Astrocyte of the cerebellum (primary cell): ENCODE results near the gene BDKRB1.
A peak's percentile ranks its signal among the peaks of the same experiment; 100 is the strongest.

Experiments
- DNase-seq: peaks from one replicate; pipeline ENCODE4 v3.0.0-alpha.2; 2011; ENCODE audit warnings: low read depth
- H3K4me3 ChIP-seq: 2 replicates; pipeline ENCODE4 v1.5.1; 2011; ENCODE audit warnings: mild to moderate bottlenecking, low read depth, low read length, moderate library complexity
- in situ Hi-C: cut with HindIII; loops from 2 replicates; pipeline ENCODE4 v1.10.0; 2017; ENCODE audit warnings: low sequenced_read_pairs
- TF ChIP-seq, protein P1 (sequence below): IDR thresholded peaks from 2 replicates; pipeline ENCODE4 v1.5.1; 2012; ENCODE audit warnings: low read length, low read depth, moderate library complexity, mild to moderate bottlenecking; ENCODE audit errors: missing control alignments

BDKRB1 gene

GRCh38 chr14:96252999-96253539 lies 2.9 kb upstream of the BDKRB1 start:
- DNase-seq = peak; percentile 68
- TF ChIP-seq, protein P1, sequence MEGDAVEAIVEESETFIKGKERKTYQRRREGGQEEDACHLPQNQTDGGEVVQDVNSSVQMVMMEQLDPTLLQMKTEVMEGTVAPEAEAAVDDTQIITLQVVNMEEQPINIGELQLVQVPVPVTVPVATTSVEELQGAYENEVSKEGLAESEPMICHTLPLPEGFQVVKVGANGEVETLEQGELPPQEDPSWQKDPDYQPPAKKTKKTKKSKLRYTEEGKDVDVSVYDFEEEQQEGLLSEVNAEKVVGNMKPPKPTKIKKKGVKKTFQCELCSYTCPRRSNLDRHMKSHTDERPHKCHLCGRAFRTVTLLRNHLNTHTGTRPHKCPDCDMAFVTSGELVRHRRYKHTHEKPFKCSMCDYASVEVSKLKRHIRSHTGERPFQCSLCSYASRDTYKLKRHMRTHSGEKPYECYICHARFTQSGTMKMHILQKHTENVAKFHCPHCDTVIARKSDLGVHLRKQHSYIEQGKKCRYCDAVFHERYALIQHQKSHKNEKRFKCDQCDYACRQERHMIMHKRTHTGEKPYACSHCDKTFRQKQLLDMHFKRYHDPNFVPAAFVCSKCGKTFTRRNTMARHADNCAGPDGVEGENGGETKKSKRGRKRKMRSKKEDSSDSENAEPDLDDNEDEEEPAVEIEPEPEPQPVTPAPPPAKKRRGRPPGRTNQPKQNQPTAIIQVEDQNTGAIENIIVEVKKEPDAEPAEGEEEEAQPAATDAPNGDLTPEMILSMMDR = no peak
- H3K4me3 ChIP-seq = no peak overlapping the region
- in situ Hi-C loops = no loop called here

DNA sequence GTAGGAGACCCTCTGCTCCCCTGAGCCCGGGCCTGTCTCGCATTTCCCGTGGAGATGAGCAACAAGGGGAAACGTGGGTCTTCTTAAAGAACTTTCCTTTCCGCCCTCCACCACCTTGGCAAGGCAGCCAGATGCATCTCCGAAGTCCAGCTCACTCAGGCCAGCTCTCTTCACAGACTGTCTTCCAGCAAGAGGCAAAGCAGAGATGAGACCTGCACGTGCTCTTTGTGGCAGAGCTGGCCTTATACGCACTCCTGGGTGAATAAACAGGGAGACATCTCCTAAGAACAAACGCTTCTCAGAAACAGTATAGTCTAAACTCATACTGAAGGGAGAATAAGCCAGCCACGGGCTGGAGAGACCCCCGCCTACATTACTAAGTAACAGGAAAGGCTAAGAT lies 1.3 kb upstream of the BDKRB1 start:
- TF ChIP-seq, protein P1 = no peak
- in situ Hi-C loops = no loop called here
- H3K4me3 ChIP-seq = no peak overlapping the region
- no peak for DNase-seq

GRCh38 chr14:96256407-96256806 lies 397 bp downstream of the BDKRB1 start:
- no peak for DNase-seq
- in situ Hi-C loops = no loop called here
- TF ChIP-seq, protein P1 = no peak
- H3K4me3 ChIP-seq = no peak overlapping the region

DNA sequence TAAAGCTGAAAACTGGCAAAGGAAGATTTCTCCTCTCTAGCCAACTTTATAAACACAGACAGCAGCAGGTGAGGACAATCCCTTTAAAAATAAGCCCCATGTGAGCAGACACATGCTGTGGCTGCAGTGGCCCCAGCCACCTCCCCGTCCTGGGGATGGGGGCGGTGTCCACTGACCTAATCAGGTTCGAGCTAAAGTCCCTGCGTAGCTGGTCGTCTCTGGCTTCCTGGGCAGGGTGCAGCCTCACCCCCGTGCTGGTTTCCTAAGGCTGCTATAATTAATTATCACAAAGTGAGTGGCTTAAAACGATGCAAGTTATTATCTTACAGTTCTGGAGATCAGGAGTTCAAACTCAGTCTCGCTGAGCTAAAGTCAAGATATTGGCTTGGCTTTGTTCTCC lies 1.0 kb downstream of the BDKRB1 start:
- no peak overlapping the region for H3K4me3 ChIP-seq
- TF ChIP-seq, protein P1 = no peak
- no peak for DNase-seq
- in situ Hi-C loops = no loop called here

DNA sequence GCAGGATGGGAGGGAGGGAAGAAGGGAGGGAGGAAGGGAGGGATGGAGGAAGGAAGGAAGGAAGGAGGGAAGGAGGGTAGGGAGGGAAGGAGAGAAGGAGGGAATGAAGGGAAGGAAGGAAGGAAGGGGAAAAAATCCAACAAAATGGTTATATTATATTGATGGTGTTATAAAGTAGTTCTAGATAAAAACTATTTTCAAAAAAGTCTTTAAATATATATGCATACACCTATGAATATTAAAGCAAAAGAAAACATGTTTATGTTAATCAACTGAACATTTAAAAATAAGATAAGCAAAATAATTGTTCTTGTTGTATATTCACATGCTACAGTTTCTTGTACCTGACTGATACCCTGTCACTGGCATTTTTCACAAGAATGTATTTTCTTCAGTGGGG lies 1.9 kb downstream of the BDKRB1 start:
- in situ Hi-C loops = no loop called here
- DNase-seq = no peak
- no peak overlapping the region for H3K4me3 ChIP-seq
- TF ChIP-seq, protein P1 = no peak

GRCh38 chr14:96260341-96260821 lies 4.4 kb downstream of the BDKRB1 start:
- in situ Hi-C loops = no loop called here
- no peak for DNase-seq
- H3K4me3 ChIP-seq = no peak overlapping the region
- TF ChIP-seq, protein P1 = no peak
